NCI-H1436 (cell line): ENCODE measurements around the gene TPK1.

Experiments
- DNase-seq: peaks from one replicate; lab custom pipeline; 2025; lab: John Stamatoyannopoulos, UW

The TPK1 gene

GRCh38 chr7:144835652-144836544 lies at the start of gene TPK1:
TSS of gene TPK1 (minus strand) at chr7:144836053. CDS start at chr7:144835602, 451 bp downstream.
- peak; percentile 89 for DNase-seq

GRCh38 chr7:144885478-144885877 lies 49.6 kb upstream of the TPK1 start:
- no peak for DNase-seq

DNA sequence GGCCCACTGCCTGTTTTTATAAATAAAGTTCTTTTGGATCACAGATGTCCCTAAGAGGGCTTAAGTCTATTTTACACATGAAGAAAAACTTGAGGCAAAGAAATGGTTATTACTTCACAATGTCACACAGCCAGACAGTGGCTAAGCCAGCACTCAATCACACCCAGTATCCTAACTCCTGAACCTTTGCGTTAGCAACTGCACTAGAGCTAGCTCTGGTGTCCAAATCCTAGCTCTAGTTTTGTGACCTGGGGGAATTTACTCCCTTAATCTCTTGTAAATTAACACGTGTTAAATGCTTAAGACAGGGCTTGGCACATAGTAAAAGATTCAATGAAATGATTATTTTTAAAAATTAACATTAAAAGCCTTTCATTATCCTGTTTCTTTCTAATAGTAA lies 49.0 kb upstream of the TPK1 start:
- no peak for DNase-seq

- no peak for DNase-seq
Observed at GRCh38 chr7:144873316-144873845, 37.5 kb upstream of the TPK1 start.

DNA sequence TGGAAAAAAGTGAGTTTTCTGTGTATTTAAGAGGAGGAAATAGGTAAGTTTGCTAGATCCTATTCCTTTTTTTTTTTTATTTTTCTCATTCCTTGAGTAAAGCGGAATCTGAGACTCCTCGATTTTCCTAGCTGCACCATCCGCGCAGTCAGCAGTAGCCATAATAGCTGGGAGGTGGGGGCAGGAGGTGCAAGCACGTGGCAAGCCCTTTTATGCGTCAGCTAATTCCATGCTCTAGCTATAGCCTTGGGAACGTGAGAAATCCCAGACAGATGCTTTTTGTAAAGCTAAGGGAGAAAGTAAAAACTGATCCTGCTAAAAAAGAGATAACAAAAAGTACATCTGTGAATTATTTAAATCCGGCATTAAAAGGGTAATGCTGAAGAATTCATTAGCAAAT lies 33.2 kb upstream of the TPK1 start:
- DNase-seq, result no peak

DNA sequence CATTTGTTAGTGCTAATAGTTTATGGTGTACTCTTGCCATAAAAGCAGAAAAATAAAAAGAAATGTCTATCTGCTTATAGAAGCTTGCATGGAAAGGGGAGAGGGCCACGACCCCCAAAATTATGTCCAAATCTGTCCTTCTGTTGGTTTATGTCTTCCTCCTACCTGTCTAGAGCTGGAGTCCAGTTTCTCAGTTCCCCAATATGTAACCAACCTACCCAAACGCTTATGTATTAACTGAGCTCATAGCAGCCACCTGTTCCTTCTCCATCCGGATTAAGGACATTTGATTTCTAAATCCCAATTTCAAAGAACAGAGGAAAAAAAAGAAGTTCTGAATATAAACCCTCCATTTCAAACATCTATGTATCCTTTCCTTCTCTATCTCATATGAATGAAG lies 30.3 kb upstream of the TPK1 start:
- DNase-seq, result no peak

DNA sequence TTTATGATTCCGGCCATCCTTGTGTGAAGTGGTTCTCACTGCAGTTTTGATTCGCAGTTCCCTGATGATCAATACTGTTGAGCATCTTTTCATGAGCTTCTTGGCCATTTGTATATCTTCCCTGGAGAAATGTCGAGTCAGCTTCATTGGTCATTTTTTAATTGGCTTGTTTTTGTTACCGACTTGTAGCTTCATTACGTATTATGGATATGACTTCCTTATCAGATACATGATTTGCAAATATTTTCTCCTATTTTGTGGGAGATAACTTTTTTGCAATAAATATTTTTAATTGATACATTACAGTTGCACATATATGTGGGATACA lies 27.4 kb upstream of the TPK1 start:
- no peak for DNase-seq

GRCh38 chr7:144862612-144863319 lies 26.9 kb upstream of the TPK1 start:
- no peak for DNase-seq

GRCh38 chr7:144859739-144860138 lies 23.9 kb upstream of the TPK1 start:
- DNase-seq, result no peak

DNA sequence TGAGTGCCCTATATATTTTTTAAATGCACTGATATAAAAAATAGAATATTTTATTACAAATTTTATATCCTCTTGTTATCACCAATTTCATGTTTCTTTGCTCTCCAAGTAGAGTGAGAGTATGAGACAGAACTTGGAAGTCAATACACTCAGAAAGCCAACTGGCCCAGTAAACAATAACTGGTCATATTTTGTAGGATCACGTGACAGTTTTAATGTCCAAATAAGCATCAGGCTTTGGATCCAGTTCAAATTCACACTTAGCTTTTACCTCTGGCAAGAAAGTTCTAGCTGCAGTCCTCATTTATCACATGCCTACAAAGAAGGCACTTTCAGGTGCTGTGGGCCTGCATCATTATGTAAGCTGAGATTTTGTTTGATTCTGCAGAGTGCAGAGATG lies 21.6 kb upstream of the TPK1 start:
- no peak for DNase-seq

- DNase-seq, result peak; percentile 7
Observed at GRCh38 chr7:144854839-144855424, 19.1 kb upstream of the TPK1 start.

GRCh38 chr7:144853542-144853941 lies 17.7 kb upstream of the TPK1 start:
- DNase-seq, result no peak

DNA sequence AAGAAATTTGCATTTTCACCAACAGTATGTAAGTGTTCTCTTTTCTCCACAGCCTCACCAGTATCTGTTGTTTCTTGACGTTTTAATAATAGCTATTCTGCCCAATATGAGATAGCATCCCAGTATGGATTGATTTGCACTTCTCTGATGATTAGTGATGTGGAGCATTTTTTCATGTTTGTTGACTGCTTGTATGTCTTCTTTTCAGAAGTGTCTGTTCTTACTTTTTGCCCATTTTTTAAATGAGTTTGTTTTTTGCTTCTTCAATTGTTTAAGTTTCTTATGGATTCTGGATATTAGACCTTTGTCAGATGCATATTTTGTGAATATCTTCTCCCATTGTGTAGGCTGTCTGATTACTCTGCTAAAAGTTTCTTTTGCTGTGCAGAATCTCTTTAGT lies 12.2 kb upstream of the TPK1 start:
- DNase-seq, result no peak

DNA sequence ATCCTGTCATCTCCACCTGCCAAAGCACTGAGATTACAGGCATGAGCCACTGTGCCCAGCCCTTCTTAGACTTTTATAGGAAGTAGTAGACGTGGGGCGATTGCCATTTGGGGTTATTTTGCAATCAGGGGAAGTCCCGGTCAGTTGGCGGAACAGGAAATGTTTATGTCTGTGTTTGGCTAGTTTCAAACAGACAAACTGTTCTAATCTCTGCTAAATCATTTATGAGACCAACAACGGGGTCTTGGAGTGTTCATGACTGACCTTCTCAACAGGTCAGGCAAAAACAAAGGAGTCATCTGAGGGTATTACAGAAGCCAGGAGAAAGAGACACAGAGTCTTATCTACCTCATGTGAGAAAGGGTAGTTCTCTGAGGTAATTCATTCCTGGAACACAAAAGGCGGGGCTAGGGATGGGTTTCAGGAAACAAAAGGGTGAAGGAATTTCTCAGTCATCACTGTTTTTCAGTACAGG lies 6.6 kb upstream of the TPK1 start:
- no peak for DNase-seq

DNA sequence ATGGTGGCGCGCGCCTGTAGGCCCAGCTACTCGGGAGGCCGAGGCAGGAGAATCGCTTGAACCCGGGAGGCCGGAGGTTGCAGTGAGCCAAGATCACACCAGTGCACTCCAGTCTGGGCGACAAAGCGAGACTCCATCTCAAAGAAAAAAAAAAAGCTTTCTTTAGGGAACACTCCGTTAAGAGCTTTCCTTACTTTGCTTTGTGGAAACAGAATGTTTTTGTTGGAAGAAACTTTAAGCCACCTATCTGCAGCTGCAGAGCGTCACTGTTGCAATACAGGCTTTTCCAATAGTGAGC lies 641 bp upstream of the TPK1 start:
- no peak for DNase-seq

GRCh38 chr7:144835155-144835611 lies 670 bp downstream of the TPK1 start:
- DNase-seq, result peak; percentile 5

- no peak for DNase-seq
Observed at GRCh38 chr7:144834641-144835144, 1.2 kb downstream of the TPK1 start.

- DNase-seq, result no peak
Observed at GRCh38 chr7:144830811-144831210, 5.0 kb downstream of the TPK1 start.

DNA sequence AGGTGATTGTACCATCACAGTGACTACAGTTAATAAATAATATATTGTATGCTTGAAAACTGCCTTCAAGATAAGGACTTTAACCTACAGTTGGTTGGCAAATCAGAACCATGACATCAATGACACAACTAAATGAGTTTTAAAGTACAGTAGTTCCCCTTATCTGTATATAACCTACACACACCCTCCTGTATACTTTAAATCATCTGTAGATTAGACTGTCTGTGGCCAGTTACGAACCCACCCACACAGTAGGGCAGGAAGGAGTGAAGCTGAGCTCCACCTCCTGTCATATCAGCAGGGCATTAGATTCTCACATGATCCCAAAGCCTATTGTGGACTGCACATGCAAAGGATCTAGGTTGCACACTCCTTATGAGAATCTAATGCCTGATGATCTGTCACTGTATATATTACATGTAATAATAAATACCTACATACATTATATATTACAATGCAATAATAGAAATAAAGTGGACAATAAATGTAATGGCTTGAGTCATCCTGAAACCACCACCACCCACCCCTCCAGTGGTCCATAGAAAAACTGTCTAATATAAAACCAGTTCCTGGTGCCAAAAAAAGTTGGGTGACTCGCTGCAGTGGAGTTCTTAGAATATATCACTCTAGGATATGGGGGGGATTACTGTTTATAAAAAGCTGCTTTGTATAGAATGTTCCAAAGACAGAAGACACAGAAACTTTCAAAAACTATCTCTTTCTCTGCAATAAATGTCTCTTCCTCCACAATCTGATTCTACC lies 5.6 kb downstream of the TPK1 start:
- no peak for DNase-seq

DNA sequence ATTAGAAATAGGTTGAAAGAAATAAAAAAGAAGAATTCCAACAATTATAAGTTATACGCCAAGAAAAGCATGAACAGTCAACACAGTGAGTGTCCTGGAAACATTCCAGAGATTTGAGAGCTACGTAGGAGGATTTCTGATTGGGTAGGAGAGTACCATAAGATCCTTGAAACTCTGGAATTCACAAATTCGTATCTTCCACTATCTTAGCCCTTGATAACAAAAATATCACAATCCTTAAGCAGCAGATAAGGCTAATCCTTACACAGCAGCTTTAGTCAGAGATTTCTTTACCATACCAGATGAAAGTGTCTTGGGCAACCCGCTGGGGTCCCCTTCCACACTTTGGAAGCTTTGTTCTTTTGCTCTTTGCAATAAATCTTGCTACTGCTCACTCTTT lies 8.2 kb downstream of the TPK1 start:
- DNase-seq, result no peak

DNA sequence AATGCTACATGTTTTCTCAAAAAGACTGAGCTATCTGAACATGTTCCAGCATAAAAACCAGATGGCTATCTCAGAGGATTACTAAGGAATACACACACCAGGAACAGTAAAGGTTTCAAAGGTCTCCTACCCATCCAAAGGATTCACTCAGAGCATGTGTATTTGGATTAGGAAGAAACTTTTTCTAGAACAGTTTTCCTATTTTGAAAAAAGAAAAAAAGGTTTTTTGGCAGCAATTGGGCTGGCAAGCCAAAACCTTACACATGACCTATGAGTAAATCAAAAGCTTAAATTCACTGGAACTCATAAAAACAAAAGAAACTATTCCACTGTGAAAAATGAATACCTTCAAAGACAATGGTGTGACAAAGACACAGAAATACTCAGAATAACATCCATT lies 9.6 kb downstream of the TPK1 start:
- no peak for DNase-seq

GRCh38 chr7:144824360-144824759 lies 11.5 kb downstream of the TPK1 start:
- DNase-seq, result no peak
